Activated CD4-positive, alpha-beta T cell treated with anti-CD3 and anti-CD28 coated beads, Interleukin-2, amount 50 U/mL, for 48 hours (primary cell): ENCODE results near the gene STPG3.
"Not testable (repeated sequence)": the region's sequence is repeated elsewhere in the genome, so short reads cannot be mapped to it uniquely, and the experiment has no call there.

ENCODE experiments used
- DNase-seq, 2 experiments: peaks; one replicate each; pipeline ENCODE4 v3.0.0-alpha.2; 2020

STPG3 gene

DNA sequence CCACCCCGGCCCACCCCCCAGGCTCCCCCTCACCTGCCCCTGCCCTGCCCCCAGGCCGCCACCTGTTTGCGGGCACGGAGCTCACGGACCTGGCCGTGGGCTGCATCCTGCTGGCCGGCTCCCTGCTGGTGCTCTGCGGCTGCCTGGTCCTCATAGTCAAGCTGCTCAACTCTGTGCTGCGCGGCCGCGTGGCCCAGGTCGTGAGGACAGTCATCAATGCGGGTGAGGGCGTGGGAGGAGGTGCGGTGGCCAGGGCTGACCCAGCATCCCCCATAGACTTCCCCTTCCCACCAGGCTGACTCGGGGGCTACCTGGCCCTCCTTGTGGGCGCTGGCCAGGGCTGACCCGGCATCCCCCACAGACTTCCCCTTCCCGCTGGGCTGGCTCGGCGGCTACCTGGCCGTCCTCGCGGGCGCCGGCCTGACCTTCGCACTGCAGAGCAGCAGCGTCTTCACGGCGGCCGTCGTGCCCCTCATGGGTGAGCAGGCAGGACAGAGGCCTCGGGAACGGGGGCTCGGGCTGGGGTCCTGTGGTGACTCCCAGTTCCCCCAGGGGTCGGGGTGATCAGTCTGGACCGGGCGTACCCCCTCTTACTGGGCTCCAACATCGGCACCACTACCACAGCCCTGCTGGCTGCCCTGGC, 16.9 kb upstream of the STPG3 start:
- no peak for DNase-seq

- DNase-seq = no peak
These were observed 16.2 kb upstream of the STPG3 start for GRCh38 chr9:137234758-137235423.

DNA sequence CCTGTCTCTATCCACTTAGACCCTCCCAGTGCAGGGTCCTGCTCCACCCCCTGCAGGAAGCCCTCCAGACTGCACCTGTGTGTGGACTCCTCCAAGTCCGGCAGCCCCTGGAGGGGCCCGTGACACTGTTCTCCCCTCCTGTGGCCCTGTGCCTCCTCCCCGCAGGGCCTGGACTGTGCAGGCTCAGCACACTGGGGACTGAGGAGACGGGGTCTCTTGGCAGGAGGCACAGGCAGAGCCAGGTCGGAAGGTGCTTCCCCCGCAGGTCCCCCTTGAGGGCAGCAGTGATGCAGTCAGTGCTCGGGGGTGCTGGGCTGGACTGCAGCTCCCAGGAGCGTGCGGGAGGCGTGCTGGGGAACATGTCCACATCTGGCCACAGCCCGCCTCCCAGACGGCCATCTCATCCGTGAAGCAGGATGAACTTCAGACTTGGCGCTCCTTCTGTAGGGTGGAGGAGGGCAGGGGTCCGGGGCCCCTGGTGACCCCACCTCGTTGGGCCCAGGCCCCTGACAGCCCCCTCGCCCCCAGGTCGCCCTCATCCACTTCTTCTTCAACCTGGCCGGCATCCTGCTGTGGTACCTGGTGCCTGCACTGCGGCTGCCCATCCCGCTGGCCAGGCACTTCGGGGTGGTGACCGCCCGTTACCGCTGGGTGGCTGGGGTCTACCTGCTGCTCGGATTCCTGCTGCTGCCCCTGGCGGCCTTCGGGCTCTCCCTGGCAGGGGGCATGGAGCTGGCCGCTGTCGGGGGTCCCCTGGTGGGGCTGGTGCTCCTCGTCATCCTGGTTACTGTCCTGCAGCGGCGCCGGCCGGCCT, 15.5 kb upstream of the STPG3 start:
- no peak for DNase-seq

DNA sequence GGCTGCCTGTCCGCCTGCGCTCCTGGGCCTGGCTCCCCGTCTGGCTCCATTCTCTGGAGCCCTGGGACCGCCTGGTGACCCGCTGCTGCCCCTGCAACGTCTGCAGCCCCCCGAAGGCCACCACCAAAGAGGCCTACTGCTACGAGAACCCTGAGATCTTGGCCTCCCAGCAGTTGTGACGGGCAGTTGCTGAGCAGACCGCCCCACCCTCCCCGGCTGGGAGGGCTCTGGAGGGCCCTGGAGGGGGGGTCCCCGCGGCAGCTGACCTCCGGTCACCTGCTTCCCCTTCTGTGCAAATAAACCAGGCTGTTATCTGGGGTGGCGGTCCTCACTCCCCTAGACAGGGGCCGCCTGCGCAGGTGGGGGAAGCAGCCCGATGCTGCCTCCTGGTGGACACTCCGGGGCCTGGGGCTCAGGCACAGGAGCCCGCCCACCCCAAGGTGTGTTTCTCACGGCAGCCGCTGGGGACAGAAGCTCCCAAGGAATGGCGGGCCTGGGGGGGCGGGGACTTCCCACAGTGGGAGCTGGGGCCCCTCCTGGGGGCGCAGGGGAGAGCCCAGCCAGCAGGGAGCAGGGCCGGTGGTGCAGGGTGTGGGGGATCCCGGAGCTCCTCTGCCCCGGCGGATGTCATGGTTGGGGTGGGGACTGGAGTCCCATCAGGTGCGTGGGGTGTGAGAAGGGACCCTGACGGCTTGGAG, 14.7 kb upstream of the STPG3 start:
- peak; percentile 95 for DNase-seq

GRCh38 chr9:137236936-137237421, 14.1 kb upstream of the STPG3 start:
- DNase-seq = no peak

GRCh38 chr9:137237759-137238726, 13.0 kb upstream of the STPG3 start:
- DNase-seq = no peak

DNA sequence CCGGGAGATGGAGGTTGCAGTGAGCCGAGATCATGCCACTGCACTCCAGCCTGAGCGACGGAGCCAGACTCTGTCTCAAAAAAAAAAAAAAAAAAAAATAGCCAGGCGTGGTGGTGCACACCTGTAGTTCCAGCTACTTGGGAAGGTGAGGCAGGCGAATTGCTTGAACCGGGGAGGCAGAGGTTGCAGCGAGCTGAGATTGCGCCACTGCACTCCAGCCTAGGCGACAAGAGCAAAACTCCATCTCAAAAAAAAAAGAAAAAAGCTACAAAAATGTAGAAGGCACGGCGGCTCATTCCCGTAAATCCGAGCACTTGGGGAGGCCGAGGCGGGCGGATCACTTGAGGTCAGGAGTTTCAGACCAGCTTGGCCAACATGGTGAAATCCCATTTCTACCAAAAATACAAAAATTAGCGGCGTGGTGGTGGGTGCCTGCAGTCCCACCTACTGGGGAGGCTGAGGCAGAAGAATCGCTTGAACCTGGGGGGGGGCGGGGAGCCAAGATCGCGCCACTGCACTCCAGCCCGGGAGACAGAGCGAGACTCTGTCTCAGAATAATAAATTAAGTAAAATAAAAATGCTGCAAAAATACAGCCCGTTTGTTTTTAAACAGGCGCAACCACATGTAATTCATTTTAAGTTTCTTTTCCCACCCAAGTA, 11.4 kb upstream of the STPG3 start:
- not testable (repeated sequence) for DNase-seq

- peak in 1 of 2 experiments; percentile 71 for DNase-seq
These were observed 10.7 kb upstream of the STPG3 start for GRCh38 chr9:137240318-137240840.

GRCh38 chr9:137240841-137241489, 10.1 kb upstream of the STPG3 start, which contains the start of gene TUBB4B:
Gene TUBB4B, plus strand, starts transcription at chr9:137241287. Its CDS starts 74 bp downstream, at chr9:137241361.
- peak; percentile 95 to 97 for DNase-seq

- DNase-seq = peak; percentile 62 to 68
These were observed 9.4 kb upstream of the STPG3 start for GRCh38 chr9:137241490-137242268.

- no peak for DNase-seq
These were observed 8.6 kb upstream of the STPG3 start for GRCh38 chr9:137242269-137243203.

DNA sequence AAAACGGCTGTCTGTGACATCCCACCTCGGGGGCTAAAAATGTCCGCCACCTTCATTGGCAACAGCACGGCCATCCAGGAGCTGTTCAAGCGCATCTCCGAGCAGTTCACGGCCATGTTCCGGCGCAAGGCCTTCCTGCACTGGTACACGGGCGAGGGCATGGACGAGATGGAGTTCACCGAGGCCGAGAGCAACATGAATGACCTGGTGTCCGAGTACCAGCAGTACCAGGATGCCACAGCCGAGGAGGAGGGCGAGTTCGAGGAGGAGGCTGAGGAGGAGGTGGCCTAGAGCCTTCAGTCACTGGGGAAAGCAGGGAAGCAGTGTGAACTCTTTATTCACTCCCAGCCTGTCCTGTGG, 7.8 kb upstream of the STPG3 start:
- not testable (repeated sequence) for DNase-seq

DNA sequence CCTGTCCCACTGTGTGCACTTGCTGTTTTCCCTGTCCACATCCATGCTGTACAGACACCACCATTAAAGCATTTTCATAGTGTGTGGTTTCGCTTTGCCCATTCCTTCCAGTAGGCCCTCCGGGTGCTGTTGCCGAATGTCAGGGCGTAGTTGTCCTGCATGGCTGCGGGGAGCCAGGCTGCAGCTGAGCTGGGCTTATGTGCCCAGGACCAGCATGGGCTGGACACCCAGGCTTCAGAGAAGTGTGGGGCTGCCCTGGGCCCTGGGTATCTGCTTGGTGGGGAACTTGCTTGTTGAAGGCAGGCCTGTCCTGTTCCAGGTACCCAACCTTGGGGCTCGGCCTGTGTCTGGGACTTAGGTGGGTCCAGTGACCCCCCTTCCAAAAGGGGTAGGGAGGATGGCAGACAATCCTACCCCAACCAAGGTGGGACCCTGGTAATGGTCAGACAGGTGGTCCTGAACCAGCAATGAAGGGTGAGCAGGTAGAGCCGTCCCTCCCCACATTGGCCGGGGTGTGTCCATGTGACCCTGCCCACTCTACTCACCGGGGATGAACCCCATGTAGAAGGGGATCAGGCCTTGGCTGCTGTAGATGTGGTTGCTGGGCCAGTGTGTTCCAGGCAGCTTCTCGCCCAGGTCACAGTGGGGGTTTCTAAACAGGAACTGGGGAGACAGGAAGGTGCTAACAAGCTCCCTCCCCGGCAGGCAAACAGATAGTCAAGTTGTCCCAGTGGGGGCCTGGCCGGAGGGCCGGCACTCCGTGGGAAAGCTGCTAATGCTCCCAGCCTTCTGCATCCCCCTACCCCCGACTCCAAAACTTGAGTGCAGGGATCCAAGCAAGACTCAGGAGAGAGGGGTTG, 7.2 kb upstream of the STPG3 start:
- peak in 1 of 2 experiments; percentile 43 for DNase-seq

GRCh38 chr9:137244486-137245449, 6.3 kb upstream of the STPG3 start:
- DNase-seq = no peak

DNA sequence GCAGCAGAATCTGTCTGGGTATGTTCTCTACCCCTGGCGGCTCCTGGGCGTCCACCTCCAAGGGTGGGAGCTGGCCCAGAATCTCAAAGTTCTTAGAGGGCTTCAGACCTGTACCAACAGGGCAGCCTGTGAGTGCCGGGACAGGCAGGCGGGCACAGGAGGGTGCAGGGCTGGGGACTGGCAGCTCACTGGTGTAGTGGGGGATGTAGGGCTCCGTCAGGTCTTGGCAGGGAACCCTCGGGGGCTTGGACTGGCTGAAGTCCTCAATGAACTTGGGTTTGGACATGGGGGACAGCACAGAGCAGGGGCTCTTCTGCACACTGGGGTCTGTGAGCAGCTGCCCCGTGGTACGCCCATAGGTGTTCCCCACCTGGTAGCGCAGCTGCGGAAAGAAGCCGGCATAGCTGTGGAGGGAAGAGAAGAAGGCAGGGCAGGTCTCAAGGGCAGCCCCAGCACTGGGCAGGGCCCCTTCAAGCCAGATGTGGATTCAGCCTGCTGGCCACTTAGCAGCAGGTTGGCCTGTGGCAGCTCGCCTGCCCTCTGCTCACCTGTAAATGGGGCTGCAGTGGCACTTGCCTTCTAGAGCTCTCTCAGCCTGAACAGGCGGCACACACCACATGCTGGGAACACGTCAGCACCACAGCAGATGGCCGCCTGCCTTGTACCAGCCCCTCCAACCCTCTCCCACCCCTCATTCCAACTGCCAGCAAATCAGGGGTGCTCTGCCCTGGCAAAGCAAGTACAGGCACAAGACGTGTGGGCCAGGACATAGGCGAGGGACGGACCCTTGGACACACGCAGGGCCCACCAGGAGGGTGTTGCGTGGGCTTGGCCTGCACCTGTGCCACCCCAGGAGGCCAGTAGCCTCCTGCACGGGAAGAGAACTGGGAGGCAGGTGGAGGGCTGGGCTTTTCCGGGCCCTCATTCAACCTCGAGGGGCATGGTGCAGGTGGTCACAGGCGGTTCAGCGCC, 5.3 kb upstream of the STPG3 start:
- no peak for DNase-seq
